Measurements from ENCODE around the gene ERCC6. TPM values are rescaled to one million over a fixed set of nuclear protein-coding genes. Genes with fewer than 3 reads are reported as not detected.
A peak's percentile ranks its signal among the peaks of the same experiment; 100 is the strongest.

ERCC6 gene
- total and polyA plus RNA-seq, 4 donors: 2.8 to 27.2 (median 11.2) TPM

- 69% methylated on average over 4 of the region's 4 CpGs for WGBS, 2 donors
- no peak for ATAC-seq (ENCODE audit: insufficient read depth, low FRiP score)
- TF ChIP-seq CTCF (IDR thresholded peaks at IDR 0.05; ENCODE audit: control extremely low read depth, extremely low read depth): peak; percentile 25
- no peak overlapping the region for H3K4me3 ChIP-seq
- no peaks in the 10 kb centered on the region for H3K27me3 ChIP-seq (ENCODE audit: control insufficient read depth in 3 of 3, insufficient read depth in 3 of 3, low read length in 2 of 3)
- H3K9ac ChIP-seq (ENCODE audit: insufficient read depth in 1 of 2, low read length in 2 of 2): no peak overlapping the region
- H3K4me1 ChIP-seq (ENCODE audit: control insufficient read depth in 5 of 5, insufficient read depth in 5 of 5, low read length in 5 of 5): peaks cover 0 to 3% (median 0%) of the 10 kb centered on the region in 5 donors
- no peaks in the 10 kb centered on the region for H3K9me3 ChIP-seq (ENCODE audit: control insufficient read depth in 4 of 4, insufficient read depth in 3 of 4, low read length in 3 of 4)
- no peak overlapping the region for H3K27ac ChIP-seq (ENCODE audit: low read depth in 1 of 2, low read length in 1 of 2)
- peak in 2 of 3 donors; percentile 12 to 45 for DNase-seq
- H3K36me3 ChIP-seq (ENCODE audit: control insufficient read depth in 4 of 4, insufficient read depth in 4 of 4, low read length in 4 of 4): peaks cover 0 to 13% (median 5%) of the 10 kb centered on the region in 4 donors
Observed at GRCh38 chr10:49512121-49512809, 26.7 kb downstream of the ERCC6 start.

DNA sequence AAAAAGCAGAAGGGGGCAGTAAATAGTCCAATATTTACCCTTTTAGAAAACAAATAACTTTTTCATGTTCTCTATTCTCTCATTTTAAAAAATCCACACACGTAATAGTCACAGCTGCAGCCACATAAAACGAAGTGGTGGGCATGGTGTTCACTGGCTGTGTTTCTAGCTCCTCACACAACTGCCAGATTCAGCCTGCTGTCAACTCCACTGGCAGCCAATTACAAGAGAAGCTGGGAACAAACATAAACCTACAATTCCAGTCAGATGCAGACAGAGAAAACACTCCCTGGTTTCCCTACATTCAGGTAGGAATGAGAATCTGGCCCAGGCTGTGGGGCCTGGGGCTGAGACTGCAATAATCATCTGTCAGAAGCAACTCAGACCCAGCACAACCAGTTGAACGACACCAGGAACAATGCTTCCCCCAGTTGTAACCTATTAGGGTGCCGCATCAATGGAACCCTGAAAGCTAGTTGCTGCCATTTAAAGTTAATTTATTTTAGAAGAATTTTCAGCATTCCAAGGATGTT, 29.1 kb downstream of the ERCC6 start:
- 92% methylated on average over 4 of the region's 4 CpGs for WGBS, 2 donors
- Histone ChIP-seq H3K9ac (ENCODE audit: insufficient read depth in 1 of 2, low read length in 2 of 2) (no peak overlapping the region), H3K36me3 (ENCODE audit: control insufficient read depth in 4 of 4, insufficient read depth in 4 of 4, low read length in 4 of 4) (peaks cover 0 to 5% (median 2%) of the 10 kb centered on the region in 4 donors), H3K27ac (ENCODE audit: low read depth in 1 of 2, low read length in 1 of 2) (no peak overlapping the region), H3K9me3 (ENCODE audit: control insufficient read depth in 4 of 4, insufficient read depth in 3 of 4, low read length in 3 of 4) (no peaks in the 10 kb centered on the region), H3K4me1 (ENCODE audit: control insufficient read depth in 5 of 5, insufficient read depth in 5 of 5, low read length in 5 of 5) (peaks cover 0 to 3% (median 0%) of the 10 kb centered on the region in 5 donors), H3K4me3 (no peak overlapping the region), H3K27me3 (ENCODE audit: control insufficient read depth in 3 of 3, insufficient read depth in 3 of 3, low read length in 2 of 3) (no peaks in the 10 kb centered on the region)
- no peak for ATAC-seq (ENCODE audit: insufficient read depth, low FRiP score)
- TF ChIP-seq CTCF (IDR thresholded peaks at IDR 0.05; ENCODE audit: control extremely low read depth, extremely low read depth): no peak
- no peak for DNase-seq

GRCh38 chr10:49508654-49509053, 30.3 kb downstream of the ERCC6 start:
- ATAC-seq (ENCODE audit: insufficient read depth, low FRiP score): no peak
- no peaks in the 10 kb centered on the region for H3K9me3 ChIP-seq (ENCODE audit: control insufficient read depth in 4 of 4, insufficient read depth in 3 of 4, low read length in 3 of 4)
- peaks cover 0 to 3% (median 0%) of the 10 kb centered on the region in 5 donors for H3K4me1 ChIP-seq (ENCODE audit: control insufficient read depth in 5 of 5, insufficient read depth in 5 of 5, low read length in 5 of 5)

More at GRCh38 chr10:49508654-49509053, 30.3 kb downstream of the ERCC6 start:
- peak in 1 of 3 donors; percentile 15 for DNase-seq
- no peak for TF ChIP-seq CTCF (IDR thresholded peaks at IDR 0.05; ENCODE audit: control extremely low read depth, extremely low read depth)
- no peaks in the 10 kb centered on the region for H3K27me3 ChIP-seq (ENCODE audit: control insufficient read depth in 3 of 3, insufficient read depth in 3 of 3, low read length in 2 of 3)
- peak overlapping the region in 1 of 2 donors; percentile 24 for H3K9ac ChIP-seq (ENCODE audit: insufficient read depth in 1 of 2, low read length in 2 of 2)
- WGBS, 2 donors: 25 to 40% methylated on average over 4 of the region's 4 CpGs
- no peak overlapping the region for H3K4me3 ChIP-seq
- H3K36me3 ChIP-seq (ENCODE audit: control insufficient read depth in 4 of 4, insufficient read depth in 4 of 4, low read length in 4 of 4): peaks cover 0 to 5% (median 2%) of the 10 kb centered on the region in 4 donors
- H3K27ac ChIP-seq (ENCODE audit: low read depth in 1 of 2, low read length in 1 of 2): no peak overlapping the region

Measured in lung (tissue), 12 donors.